Osteoblast (primary cell): ENCODE data around the gene SLC24A1. TPM values are rescaled to one million over a fixed set of nuclear protein-coding genes. Genes with fewer than 3 reads are reported as not detected.

Experiments used
- DNase-seq: peaks from one replicate; pipeline ENCODE4 v3.0.0; 2011; ENCODE audit warnings: low spot score, mixed read lengths; ENCODE audit not compliant: insufficient read length; ENCODE audit errors: missing footprints
- H2AFZ ChIP-seq: 2 replicates; pipeline ENCODE4 v1.6.0; 2011; ENCODE audit warnings: mild to moderate bottlenecking, low read length
- H3K27ac ChIP-seq: 2 replicates; pipeline ENCODE4 v1.5.1; 2011; ENCODE audit warnings: mild to moderate bottlenecking, low read depth, low read length, moderate library complexity
- H3K27me3 ChIP-seq: 2 replicates; pipeline ENCODE4 v1.6.0; 2012; ENCODE audit warnings: mild to moderate bottlenecking, control low read depth, inconsistent platforms, low read length, moderate library complexity; ENCODE audit not compliant: insufficient read depth
- H3K36me3 ChIP-seq: 2 replicates; pipeline ENCODE4 v1.5.1; 2011; ENCODE audit warnings: mild to moderate bottlenecking, low read length, control low read depth, moderate library complexity; ENCODE audit not compliant: insufficient read depth
- H3K4me1 ChIP-seq: 2 replicates; pipeline ENCODE4 v1.5.1; 2011; ENCODE audit warnings: mild to moderate bottlenecking, low read length, control low read depth, moderate library complexity; ENCODE audit not compliant: insufficient read depth
- H3K4me2 ChIP-seq: 2 replicates; pipeline ENCODE4 v1.6.0; 2011; ENCODE audit warnings: mild to moderate bottlenecking, low read length; ENCODE audit not compliant: insufficient read depth
- H3K4me3 ChIP-seq: fragments of 200-600 bp; sonication (generic); 3 replicates; pipeline ENCODE4 v1.5.1; 2012; ENCODE audit warnings: mild to moderate bottlenecking, low read length, inconsistent platforms; ENCODE audit not compliant: insufficient read depth
- H3K79me2 ChIP-seq: 2 replicates; pipeline ENCODE4 v1.6.0; 2012; ENCODE audit warnings: mild to moderate bottlenecking, low read length, control low read depth, inconsistent platforms; ENCODE audit not compliant: insufficient read depth
- H3K9me3 ChIP-seq: 2 replicates; pipeline ENCODE4 v1.5.1; 2011; ENCODE audit warnings: low read depth, low read length, control low read depth
- H4K20me1 ChIP-seq: 2 replicates; pipeline ENCODE4 v1.6.0; 2012; ENCODE audit warnings: mild to moderate bottlenecking, low read length, control low read depth; ENCODE audit not compliant: insufficient read depth
- total RNA-seq: library from RNA; depleted of rRNA; stranded (reverse); fragments of >200 nt; gene quantifications from 2 replicates; pipeline ENCODE4 v1.2.3, GENCODE V29; 2012
- TF ChIP-seq, protein P1 (sequence below): IDR thresholded peaks from 2 replicates; pipeline ENCODE4 v1.5.1; 2011; ENCODE audit warnings: mild to moderate bottlenecking, low read depth, low read length, moderate library complexity; ENCODE audit errors: extremely low read depth

SLC24A1 gene
- total RNA-seq, 1 donor: 10.1 TPM

DNA sequence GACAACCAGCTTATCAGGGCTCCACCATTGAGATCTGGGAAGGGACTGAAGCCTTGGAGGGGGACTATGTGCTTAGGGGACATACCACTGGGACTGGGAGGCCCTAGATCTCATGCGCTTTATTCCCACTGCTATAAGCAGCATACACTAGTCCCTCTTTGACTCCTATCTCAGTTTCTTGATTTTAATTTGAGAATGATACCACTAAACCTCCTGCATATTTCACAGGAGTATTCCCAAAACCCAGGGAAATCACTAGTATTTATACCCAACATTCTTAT is 29.2 kb downstream of the SLC24A1 start:
- Histone ChIP-seq H2AFZ (no peak overlapping the region), H3K79me2 (no peaks in the 10 kb centered on the region), H3K36me3 (peaks cover 2% of the 10 kb centered on the region), H3K4me1 (peaks cover 15% of the 10 kb centered on the region), H3K27ac (no peak overlapping the region), H3K4me2 (no peak overlapping the region), H3K4me3 (no peak overlapping the region), H3K27me3 (no peaks in the 10 kb centered on the region), H4K20me1 (no peaks in the 10 kb centered on the region), H3K9me3 (no peaks in the 10 kb centered on the region)
- TF ChIP-seq, protein P1, sequence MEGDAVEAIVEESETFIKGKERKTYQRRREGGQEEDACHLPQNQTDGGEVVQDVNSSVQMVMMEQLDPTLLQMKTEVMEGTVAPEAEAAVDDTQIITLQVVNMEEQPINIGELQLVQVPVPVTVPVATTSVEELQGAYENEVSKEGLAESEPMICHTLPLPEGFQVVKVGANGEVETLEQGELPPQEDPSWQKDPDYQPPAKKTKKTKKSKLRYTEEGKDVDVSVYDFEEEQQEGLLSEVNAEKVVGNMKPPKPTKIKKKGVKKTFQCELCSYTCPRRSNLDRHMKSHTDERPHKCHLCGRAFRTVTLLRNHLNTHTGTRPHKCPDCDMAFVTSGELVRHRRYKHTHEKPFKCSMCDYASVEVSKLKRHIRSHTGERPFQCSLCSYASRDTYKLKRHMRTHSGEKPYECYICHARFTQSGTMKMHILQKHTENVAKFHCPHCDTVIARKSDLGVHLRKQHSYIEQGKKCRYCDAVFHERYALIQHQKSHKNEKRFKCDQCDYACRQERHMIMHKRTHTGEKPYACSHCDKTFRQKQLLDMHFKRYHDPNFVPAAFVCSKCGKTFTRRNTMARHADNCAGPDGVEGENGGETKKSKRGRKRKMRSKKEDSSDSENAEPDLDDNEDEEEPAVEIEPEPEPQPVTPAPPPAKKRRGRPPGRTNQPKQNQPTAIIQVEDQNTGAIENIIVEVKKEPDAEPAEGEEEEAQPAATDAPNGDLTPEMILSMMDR: no peak
- DNase-seq: no peak

DNA sequence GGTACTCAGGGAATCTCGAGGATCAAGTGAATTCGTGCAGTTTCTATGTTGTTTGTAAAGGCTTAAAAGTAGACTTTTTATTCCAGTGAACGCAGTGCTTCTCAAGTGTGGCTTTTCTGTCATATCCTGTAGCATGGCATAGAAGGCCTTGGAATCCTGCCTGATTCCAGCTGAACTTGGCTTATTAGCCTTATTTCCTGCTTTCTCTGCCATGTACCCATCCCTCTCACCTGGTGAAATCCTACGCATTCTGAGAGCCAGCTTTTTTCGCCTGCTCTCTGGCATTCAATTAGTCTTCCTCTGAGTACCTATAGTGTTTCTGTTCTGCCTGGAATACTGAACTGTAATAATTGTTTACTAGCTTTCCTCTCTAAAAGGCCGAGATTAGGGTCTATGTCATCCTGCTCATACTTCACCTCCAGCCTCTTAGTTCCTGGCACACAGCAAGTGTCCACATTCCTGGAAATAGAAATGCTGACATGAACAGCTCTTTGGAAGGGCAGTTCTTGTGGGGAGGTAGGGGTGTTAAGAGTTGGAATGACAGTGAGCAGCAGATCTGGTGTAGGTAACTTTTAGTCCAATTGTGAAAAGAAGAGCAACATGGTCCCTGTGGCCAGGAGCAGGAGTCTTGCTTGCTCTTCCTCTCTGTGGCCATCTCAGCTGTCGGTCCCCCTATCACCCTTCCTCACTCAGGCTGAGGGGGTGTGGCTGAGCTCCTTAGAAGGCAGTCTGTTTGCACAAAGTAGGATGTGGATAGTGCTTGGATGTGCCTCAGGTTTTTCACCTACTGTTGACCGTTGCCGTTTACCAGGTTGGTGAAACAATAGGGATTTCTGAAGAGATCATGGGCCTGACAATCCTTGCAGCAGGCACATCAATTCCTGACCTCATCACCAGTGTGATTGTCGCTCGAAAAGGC is 30.4 kb downstream of the SLC24A1 start:
- peaks cover 15% of the 10 kb centered on the region for H3K4me1 ChIP-seq
- no peaks in the 10 kb centered on the region for H3K9me3 ChIP-seq
- H3K27me3 ChIP-seq: no peaks in the 10 kb centered on the region
- TF ChIP-seq, protein P1: no peak
- no peak for DNase-seq
- no peaks in the 10 kb centered on the region for H3K79me2 ChIP-seq
- no peak overlapping the region for H2AFZ ChIP-seq
- no peak overlapping the region for H3K27ac ChIP-seq
- peaks cover 4% of the 10 kb centered on the region for H3K36me3 ChIP-seq
- H3K4me2 ChIP-seq: no peak overlapping the region
- no peaks in the 10 kb centered on the region for H4K20me1 ChIP-seq
- no peak overlapping the region for H3K4me3 ChIP-seq

DNA sequence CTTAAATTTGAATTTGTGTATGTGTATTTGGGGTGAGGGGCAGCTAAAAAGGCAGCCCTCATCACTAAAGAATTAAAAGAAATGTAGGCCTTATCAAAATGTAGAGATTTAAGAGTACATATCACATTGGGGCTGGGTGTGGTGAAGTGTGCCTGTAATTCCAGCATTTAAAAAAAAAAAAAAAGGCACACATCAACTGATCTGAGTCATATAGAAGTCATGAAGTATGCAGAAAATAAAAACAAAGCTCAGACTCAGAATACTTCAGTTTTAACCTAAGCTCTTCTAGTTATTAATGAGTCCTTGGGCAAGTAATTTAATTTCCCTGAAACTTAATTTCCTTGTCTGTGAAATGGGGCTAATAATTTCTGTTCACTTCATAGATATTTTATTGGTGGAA is 31.6 kb downstream of the SLC24A1 start:
- Histone ChIP-seq H3K36me3 (peaks cover 9% of the 10 kb centered on the region), H3K4me1 (peaks cover 15% of the 10 kb centered on the region), H4K20me1 (no peaks in the 10 kb centered on the region), H3K4me3 (no peak overlapping the region), H3K27me3 (no peaks in the 10 kb centered on the region), H3K4me2 (peak overlapping the region; percentile 25), H3K9me3 (no peaks in the 10 kb centered on the region), H2AFZ (no peak overlapping the region), H3K27ac (peak overlapping the region; percentile 18), H3K79me2 (no peaks in the 10 kb centered on the region)
- TF ChIP-seq, protein P1: no peak
- DNase-seq: peak; percentile 64

DNA sequence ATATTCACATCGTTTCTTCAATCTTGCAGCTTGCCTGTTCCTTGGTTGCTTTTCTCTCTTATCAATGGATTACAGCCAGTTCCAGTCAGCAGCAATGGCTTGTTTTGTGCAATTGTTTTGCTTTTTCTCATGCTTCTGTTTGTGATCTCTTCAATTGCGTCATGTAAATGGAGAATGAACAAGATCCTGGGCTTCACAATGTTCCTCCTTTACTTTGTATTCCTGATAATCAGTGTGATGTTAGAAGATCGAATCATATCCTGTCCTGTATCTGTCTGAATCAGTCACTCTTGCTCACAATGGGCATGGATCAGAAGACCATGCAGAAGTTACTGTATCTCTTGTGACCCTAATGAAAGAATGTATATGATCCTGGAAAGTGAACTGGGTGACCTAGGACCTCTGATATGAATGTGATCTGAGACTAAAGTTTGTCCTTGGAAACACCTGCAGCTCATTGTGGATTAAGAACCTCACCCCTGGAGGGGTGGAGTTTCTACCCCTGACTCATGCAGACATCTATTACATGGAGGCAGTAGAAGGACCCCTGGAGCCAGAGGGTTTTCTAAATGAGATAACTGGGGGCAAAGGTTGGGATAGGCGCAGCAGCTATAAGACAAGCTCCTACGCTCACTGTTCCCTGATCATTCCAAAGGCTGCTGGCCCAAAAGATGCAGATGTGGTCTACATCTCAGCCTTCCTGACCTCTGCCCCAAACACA is 32.2 kb downstream of the SLC24A1 start:
- Histone ChIP-seq H3K36me3 (peaks cover 9% of the 10 kb centered on the region), H3K9me3 (no peaks in the 10 kb centered on the region), H3K27me3 (no peaks in the 10 kb centered on the region), H3K4me1 (peaks cover 15% of the 10 kb centered on the region), H2AFZ (no peak overlapping the region), H3K27ac (peak overlapping the region; percentile 18), H3K4me2 (peak overlapping the region; percentile 25), H3K4me3 (no peak overlapping the region), H3K79me2 (no peaks in the 10 kb centered on the region), H4K20me1 (no peaks in the 10 kb centered on the region)
- DNase-seq: no peak
- TF ChIP-seq, protein P1: no peak
